GM12878 (cell line): ENCODE data around the gene SLC38A7. TPM values are rescaled to one million over a fixed set of nuclear protein-coding genes. Genes with fewer than 3 reads are reported as not detected.

Source experiments
- ATAC-seq: fragments of 200-7000 bp; cut with Tn5 transposase; 3 replicates; pipeline ENCODE4 v1.9.1; 2020; ENCODE audit warnings: mild to moderate bottlenecking, moderate library complexity
- BruUV-seq: library from RNA; stranded (reverse); fragments of 400-500 nt; replicated peaks from 2 replicates; lab custom pipeline; 2021; lab: Mats Ljungman, UMichigan
- CTCF ChIA-PET: fragments of 300-600 bp; sonication (Branson Sonifier 250); formaldehyde crosslinking; extraction: SDS; loops from one replicate; lab custom pipeline; 2021; ENCODE audit warnings: inconsistent platforms; lab: Yijun Ruan, JAX
- POLR2A ChIA-PET: fragments of 350-600 bp; formaldehyde crosslinking; extraction: SDS; loops from one replicate; lab custom pipeline; 2021; ENCODE audit warnings: inconsistent platforms; lab: Charles Lee
- RAD21 ChIA-PET: fragments of 300-600 bp; sonication (Branson Sonifier 250); formaldehyde crosslinking; loops from one replicate; lab custom pipeline; 2023; ENCODE audit warnings: antibody characterized with exemption; ENCODE audit not compliant: unreplicated experiment; lab: Charles Lee
- SMC1A ChIA-PET: fragments of 300-600 bp; sonication (Branson Sonifier 250); formaldehyde crosslinking; loops from one replicate; lab custom pipeline; 2023; ENCODE audit not compliant: unreplicated experiment, uncharacterized antibody; lab: Charles Lee
- DNase-seq: peaks from one replicate; pipeline ENCODE4 v3.0.0-alpha.2; 2011; ENCODE audit warnings: low read depth, low spot score
- FAIRE-seq: peaks from 3 replicates; lab custom pipeline; 2011; peaks lifted over from hg19 to GRCh38; lab: Jason Lieb, UNC
- H2AFZ ChIP-seq: 2 replicates; pipeline ENCODE4 v1.6.0; 2011; ENCODE audit warnings: low read depth, low read length, control low read depth; ENCODE audit not compliant: control insufficient read depth
- H3K27ac ChIP-seq: 2 replicates; pipeline ENCODE4 v1.5.1; 2011; ENCODE audit warnings: control low read depth; ENCODE audit not compliant: control insufficient read depth, insufficient read depth
- H3K27me3 ChIP-seq, 2 experiments: replicated peaks in 1 of 2; 2 replicates each; pipeline versions ENCODE4 v1.6.0 to v1.6.1; 2011; ENCODE audit warnings: low read length in 1 of 2; ENCODE audit not compliant: control insufficient read depth in 2 of 2, insufficient read depth in 2 of 2
- H3K36me3 ChIP-seq, 2 experiments: 2 replicates each; pipeline ENCODE4 v1.5.1; 2011; ENCODE audit warnings: low read length in 1 of 2; ENCODE audit not compliant: control insufficient read depth in 2 of 2, insufficient read depth in 2 of 2
- H3K4me1 ChIP-seq: 2 replicates; pipeline ENCODE4 v1.6.1; 2011; ENCODE audit warnings: mild to moderate bottlenecking, low read length, moderate library complexity, mixed read lengths; ENCODE audit not compliant: control insufficient read depth, insufficient read depth
- H3K4me2 ChIP-seq: 2 replicates; pipeline ENCODE4 v1.6.0; 2011; ENCODE audit warnings: control low read depth; ENCODE audit not compliant: control insufficient read depth, insufficient read depth
- H3K4me3 ChIP-seq: fragments of 200-600 bp; sonication (generic); 2 replicates; pipeline ENCODE4 v1.5.1; 2016
- H3K79me2 ChIP-seq: 2 replicates; pipeline ENCODE4 v1.6.0; 2011; ENCODE audit warnings: low read length; ENCODE audit not compliant: control insufficient read depth, insufficient read depth
- H3K9ac ChIP-seq: 2 replicates; pipeline ENCODE4 v1.8.0; 2011; ENCODE audit warnings: low read length, control low read depth, mixed read lengths; ENCODE audit not compliant: control insufficient read depth, insufficient read depth
- H3K9me3 ChIP-seq: replicated peaks from 3 replicates; pipeline ENCODE4 v1.5.1; 2011; ENCODE audit warnings: mild to moderate bottlenecking, low read length; ENCODE audit not compliant: control insufficient read depth, insufficient read depth
- H4K20me1 ChIP-seq: 2 replicates; pipeline ENCODE4 v1.6.0; 2011; ENCODE audit not compliant: control insufficient read depth, insufficient read depth
- RFX5 ChIP-seq: IDR thresholded peaks from 2 replicates; pipeline ENCODE4 v1.6.1; 2011; ENCODE audit warnings: low read depth, low read length, improper control_type of control experiment
- WGBS: methylation state at CpG from one replicate; pipeline ENCODE4 v1.1.6; 2016; ENCODE audit warnings: low lambda C conversion rate; ENCODE audit not compliant: insufficient replicate concordance, insufficient coverage; ENCODE audit errors: missing lambda C conversion rate; 5-methylcytosine and 5-hydroxymethylcytosine counted together
- in situ Hi-C: fragments of 300-500 bp; cut with MboI; formaldehyde crosslinking; loops from 9 replicates; pipeline ENCODE4 v1.14.3; 2018; ENCODE audit warnings: mixed read lengths
- intact Hi-C: fragments of 100-400 bp; cut with micrococcal nuclease; formaldehyde crosslinking; loops from one replicate; pipeline ENCODE4 v1.14.2; 2022; ENCODE audit not compliant: unreplicated experiment
- polyA plus RNA-seq, 11 experiments: library from polyadenylated mRNA; depleted of rRNA in 4 of 11; unstranded in 6 of 11; stranded (reverse) in 5 of 11; fragments of >200 nt; fragmentation: Nextera tagmentation in 4 of 11; fragmentation: Illumina TruSeq in 1 of 11; extraction: Ambion mirVana in 4 of 11; extraction: Trizol in 1 of 11; gene quantifications; 1 replicate in 1 of 11; 2 replicates in 10 of 11; pipeline versions ENCODE4 v1.2.1 to v1.2.3, GENCODE V29; 2011 to 2016; ENCODE audit warnings: inconsistent platforms in 2 of 11, missing spikeins in 2 of 11, low read depth in 1 of 11
- total RNA-seq, 4 experiments: library from RNA; depleted of rRNA in 3 of 4; stranded (reverse); fragments of >200 nt in 3 of 4; fragmentation: Illumina TruSeq in 1 of 4; extraction: Trizol in 1 of 4; gene quantifications; 2 replicates each; pipeline versions ENCODE4 v1.2.1 to v1.2.3, GENCODE V29; 2013 to 2021
- TF ChIP-seq, protein P1 (sequence below): fragments of 450-650 bp; IDR thresholded peaks from 2 replicates; pipeline ENCODE4 v1.6.1; 2016; ENCODE audit warnings: mild to moderate bottlenecking, moderate library complexity, borderline replicate concordance

SLC38A7 gene
- total and polyA plus RNA-seq, 10 of the 15 experiments (the other 5 are each of a cell fraction or from before 2014, with no cell fraction given), result 1.4 to 7.8 (median 4.7) TPM

DNA sequence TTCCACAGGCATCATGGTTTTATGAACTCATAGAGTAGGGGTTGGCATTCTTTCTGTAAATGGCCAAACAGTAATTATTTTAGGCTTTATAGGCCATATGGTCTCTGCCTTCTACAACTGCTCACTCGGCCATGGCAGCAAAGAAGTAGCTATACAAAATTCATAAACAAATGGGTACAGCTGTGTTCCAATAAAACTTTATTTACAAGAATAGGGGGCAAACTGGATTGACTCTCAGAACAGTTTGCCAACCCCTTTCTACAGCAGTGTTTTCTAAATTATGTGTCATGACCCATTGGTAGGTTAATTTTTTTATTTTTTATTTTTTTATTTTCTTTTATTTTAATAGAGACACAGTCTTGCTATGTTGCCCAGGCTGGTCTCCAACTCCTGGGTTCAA is 29.2 kb upstream of the SLC38A7 start:
- no peaks in the 10 kb centered on the region for H3K9me3 ChIP-seq
- RAD21 ChIA-PET, result no interaction called here
- no peaks in the 10 kb centered on the region for H4K20me1 ChIP-seq
- no peak overlapping the region for H3K27ac ChIP-seq
- H3K4me3 ChIP-seq, result no peak overlapping the region
- H3K4me2 ChIP-seq, result no peak overlapping the region
- no peak overlapping the region for H2AFZ ChIP-seq
- WGBS, result 96% methylated on average over 1 of the region's 1 CpG
- H3K27me3 ChIP-seq, result no peaks in the 10 kb centered on the region
- no peak for DNase-seq
- peaks cover 10 to 23% of the 10 kb centered on the region in 2 experiments for H3K36me3 ChIP-seq
- CTCF ChIA-PET, result interaction anchor here (1.0 to 1.4 kb wide), 3 partner anchors 12 to 195 kb away, joined by 3 read pairs; partner anchors contain the start of gene GOT2
- SMC1A ChIA-PET, result interaction anchor here (1.1 to 1.5 kb wide), 3 partner anchors 10 to 201 kb away, joined by 3 to 4 read pairs (median 3); no protein-coding TSS in a partner anchor
- H3K4me1 ChIP-seq, result no peaks in the 10 kb centered on the region
- no peak for ATAC-seq
- in situ Hi-C loops (no loop called here), intact Hi-C loops (no loop called here)
- H3K79me2 ChIP-seq, result no peaks in the 10 kb centered on the region
- POLR2A ChIA-PET, result no interaction called here
- TF ChIP-seq RFX5, result no peak
- TF ChIP-seq, protein P1, sequence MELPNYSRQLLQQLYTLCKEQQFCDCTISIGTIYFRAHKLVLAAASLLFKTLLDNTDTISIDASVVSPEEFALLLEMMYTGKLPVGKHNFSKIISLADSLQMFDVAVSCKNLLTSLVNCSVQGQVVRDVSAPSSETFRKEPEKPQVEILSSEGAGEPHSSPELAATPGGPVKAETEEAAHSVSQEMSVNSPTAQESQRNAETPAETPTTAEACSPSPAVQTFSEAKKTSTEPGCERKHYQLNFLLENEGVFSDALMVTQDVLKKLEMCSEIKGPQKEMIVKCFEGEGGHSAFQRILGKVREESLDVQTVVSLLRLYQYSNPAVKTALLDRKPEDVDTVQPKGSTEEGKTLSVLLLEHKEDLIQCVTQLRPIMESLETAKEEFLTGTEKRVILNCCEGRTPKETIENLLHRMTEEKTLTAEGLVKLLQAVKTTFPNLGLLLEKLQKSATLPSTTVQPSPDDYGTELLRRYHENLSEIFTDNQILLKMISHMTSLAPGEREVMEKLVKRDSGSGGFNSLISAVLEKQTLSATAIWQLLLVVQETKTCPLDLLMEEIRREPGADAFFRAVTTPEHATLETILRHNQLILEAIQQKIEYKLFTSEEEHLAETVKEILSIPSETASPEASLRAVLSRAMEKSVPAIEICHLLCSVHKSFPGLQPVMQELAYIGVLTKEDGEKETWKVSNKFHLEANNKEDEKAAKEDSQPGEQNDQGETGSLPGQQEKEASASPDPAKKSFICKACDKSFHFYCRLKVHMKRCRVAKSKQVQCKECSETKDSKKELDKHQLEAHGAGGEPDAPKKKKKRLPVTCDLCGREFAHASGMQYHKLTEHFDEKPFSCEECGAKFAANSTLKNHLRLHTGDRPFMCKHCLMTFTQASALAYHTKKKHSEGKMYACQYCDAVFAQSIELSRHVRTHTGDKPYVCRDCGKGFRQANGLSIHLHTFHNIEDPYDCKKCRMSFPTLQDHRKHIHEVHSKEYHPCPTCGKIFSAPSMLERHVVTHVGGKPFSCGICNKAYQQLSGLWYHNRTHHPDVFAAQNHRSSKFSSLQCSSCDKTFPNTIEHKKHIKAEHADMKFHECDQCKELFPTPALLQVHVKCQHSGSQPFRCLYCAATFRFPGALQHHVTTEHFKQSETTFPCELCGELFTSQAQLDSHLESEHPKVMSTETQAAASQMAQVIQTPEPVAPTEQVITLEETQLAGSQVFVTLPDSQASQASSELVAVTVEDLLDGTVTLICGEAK, result peak; percentile 59
- no TSS peak for BruUV-seq
- FAIRE-seq, result no peak
- H3K9ac ChIP-seq, result no peak overlapping the region
